Measurements from ENCODE around the gene REG3G.

DNA sequence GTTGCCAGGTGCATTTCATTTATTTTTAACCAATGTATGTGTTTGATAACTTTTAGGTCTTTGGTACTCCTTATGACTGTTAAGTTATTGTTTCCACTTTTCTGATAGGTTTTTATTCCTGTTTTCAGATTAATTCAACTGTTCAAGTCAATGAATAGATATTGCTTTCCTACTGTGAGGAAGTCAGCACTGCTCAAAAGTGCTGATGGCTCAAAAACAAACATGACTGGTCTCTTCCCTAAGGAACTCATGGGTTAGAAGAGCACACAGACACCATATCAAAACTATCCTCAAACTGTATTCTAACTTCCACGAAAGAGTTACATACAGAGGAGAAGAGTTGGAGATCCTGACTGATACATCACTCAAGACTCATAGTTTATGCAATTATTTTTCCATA, 39.9 kb upstream of the REG3G start:
- TF ChIP-seq CTCF (IDR thresholded peaks at IDR 0.05) (no peak), CBFB (CRISPR knock-in tag; IDR thresholded peaks at IDR 0.05; ENCODE audit: low read depth) (no peak), SP1 (CRISPR knock-in tag; conservative IDR thresholded peaks at IDR 0.05) (no peak), TP53 (CRISPR knock-in tag; IDR thresholded peaks at IDR 0.05) (no peak), PRRX2 (CRISPR knock-in tag; IDR thresholded peaks at IDR 0.05) (no peak), MAX (CRISPR knock-in tag; IDR thresholded peaks at IDR 0.05) (no peak), NFATC4 (CRISPR knock-in tag; IDR thresholded peaks at IDR 0.05) (no peak), KAT7 (CRISPR knock-in tag; IDR thresholded peaks at IDR 0.05; ENCODE audit: borderline replicate concordance) (no peak), JUN (CRISPR knock-in tag; IDR thresholded peaks at IDR 0.05) (no peak)
- TF ChIP-seq, protein P1, sequence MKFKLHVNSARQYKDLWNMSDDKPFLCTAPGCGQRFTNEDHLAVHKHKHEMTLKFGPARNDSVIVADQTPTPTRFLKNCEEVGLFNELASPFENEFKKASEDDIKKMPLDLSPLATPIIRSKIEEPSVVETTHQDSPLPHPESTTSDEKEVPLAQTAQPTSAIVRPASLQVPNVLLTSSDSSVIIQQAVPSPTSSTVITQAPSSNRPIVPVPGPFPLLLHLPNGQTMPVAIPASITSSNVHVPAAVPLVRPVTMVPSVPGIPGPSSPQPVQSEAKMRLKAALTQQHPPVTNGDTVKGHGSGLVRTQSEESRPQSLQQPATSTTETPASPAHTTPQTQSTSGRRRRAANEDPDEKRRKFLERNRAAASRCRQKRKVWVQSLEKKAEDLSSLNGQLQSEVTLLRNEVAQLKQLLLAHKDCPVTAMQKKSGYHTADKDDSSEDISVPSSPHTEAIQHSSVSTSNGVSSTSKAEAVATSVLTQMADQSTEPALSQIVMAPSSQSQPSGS (CRISPR knock-in tag; IDR thresholded peaks at IDR 0.05; ENCODE audit: borderline replicate concordance, low read depth) = no peak
- TF ChIP-seq, protein P2, sequence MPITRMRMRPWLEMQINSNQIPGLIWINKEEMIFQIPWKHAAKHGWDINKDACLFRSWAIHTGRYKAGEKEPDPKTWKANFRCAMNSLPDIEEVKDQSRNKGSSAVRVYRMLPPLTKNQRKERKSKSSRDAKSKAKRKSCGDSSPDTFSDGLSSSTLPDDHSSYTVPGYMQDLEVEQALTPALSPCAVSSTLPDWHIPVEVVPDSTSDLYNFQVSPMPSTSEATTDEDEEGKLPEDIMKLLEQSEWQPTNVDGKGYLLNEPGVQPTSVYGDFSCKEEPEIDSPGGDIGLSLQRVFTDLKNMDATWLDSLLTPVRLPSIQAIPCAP (CRISPR knock-in tag; IDR thresholded peaks at IDR 0.05) = no peak
- TF ChIP-seq, protein P3, sequence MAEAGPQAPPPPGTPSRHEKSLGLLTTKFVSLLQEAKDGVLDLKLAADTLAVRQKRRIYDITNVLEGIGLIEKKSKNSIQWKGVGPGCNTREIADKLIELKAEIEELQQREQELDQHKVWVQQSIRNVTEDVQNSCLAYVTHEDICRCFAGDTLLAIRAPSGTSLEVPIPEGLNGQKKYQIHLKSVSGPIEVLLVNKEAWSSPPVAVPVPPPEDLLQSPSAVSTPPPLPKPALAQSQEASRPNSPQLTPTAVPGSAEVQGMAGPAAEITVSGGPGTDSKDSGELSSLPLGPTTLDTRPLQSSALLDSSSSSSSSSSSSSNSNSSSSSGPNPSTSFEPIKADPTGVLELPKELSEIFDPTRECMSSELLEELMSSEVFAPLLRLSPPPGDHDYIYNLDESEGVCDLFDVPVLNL (CRISPR knock-in tag; IDR thresholded peaks at IDR 0.05; ENCODE audit: borderline replicate concordance, low read depth) = no peak
